ENCODE data around the gene GOT1.

Gene GOT1

GRCh38 chr10:99432881-99433280, 2.5 kb upstream of the GOT1 start:
- DNase-seq = no peak

GRCh38 chr10:99432047-99432446, 1.6 kb upstream of the GOT1 start:
- no peak for DNase-seq

- no peak for DNase-seq
Observed at GRCh38 chr10:99431190-99431760, 851 bp upstream of the GOT1 start.

- DNase-seq = no peak
Observed at GRCh38 chr10:99430116-99430450, 341 bp downstream of the GOT1 start.

GRCh38 chr10:99429517-99430095, 818 bp downstream of the GOT1 start:
- no peak for DNase-seq

- DNase-seq = no peak
Observed at GRCh38 chr10:99427566-99428190, 2.7 kb downstream of the GOT1 start.

- no peak for DNase-seq
Observed at GRCh38 chr10:99426689-99427088, 3.7 kb downstream of the GOT1 start.

GRCh38 chr10:99425204-99425603, 5.2 kb downstream of the GOT1 start:
- no peak for DNase-seq

- no peak for DNase-seq
Observed at GRCh38 chr10:99424656-99425055, 5.8 kb downstream of the GOT1 start.

GRCh38 chr10:99422529-99423096, 7.8 kb downstream of the GOT1 start:
- DNase-seq = no peak

GRCh38 chr10:99421233-99421739, 9.1 kb downstream of the GOT1 start:
- no peak for DNase-seq

GRCh38 chr10:99419688-99420087, 10.7 kb downstream of the GOT1 start:
- no peak for DNase-seq

- DNase-seq = no peak
Observed at GRCh38 chr10:99418910-99419624, 11.4 kb downstream of the GOT1 start.

GRCh38 chr10:99412099-99412498, 18.3 kb downstream of the GOT1 start:
- DNase-seq = no peak

GRCh38 chr10:99411546-99411945, 18.9 kb downstream of the GOT1 start:
- DNase-seq = no peak

GRCh38 chr10:99410876-99411275, 19.5 kb downstream of the GOT1 start:
- DNase-seq = no peak

GRCh38 chr10:99410146-99410545, 20.3 kb downstream of the GOT1 start:
- DNase-seq = no peak

GRCh38 chr10:99406149-99406548, 24.3 kb downstream of the GOT1 start:
- no peak for DNase-seq

- DNase-seq = no peak
Observed at GRCh38 chr10:99403674-99404073, 26.8 kb downstream of the GOT1 start.

- no peak for DNase-seq
Observed at GRCh38 chr10:99399664-99400063, 30.8 kb downstream of the GOT1 start.

- no peak for DNase-seq
Observed at GRCh38 chr10:99396471-99396870, 34.0 kb downstream of the GOT1 start.

- DNase-seq = no peak
Observed at GRCh38 chr10:99395750-99396445, 34.5 kb downstream of the GOT1 start.

GRCh38 chr10:99394761-99395386, 35.5 kb downstream of the GOT1 start:
- no peak for DNase-seq

Measured in NCI-H1417 treated with DMSO at 0.1 percent for 48 hours (cell line).